Measurements from ENCODE around the gene SYTL2. TPM values are rescaled to one million over a fixed set of nuclear protein-coding genes. Genes with fewer than 3 reads are reported as not detected.

SYTL2 gene
- polyA plus RNA-seq, 1 donor = 69.7 TPM

DNA sequence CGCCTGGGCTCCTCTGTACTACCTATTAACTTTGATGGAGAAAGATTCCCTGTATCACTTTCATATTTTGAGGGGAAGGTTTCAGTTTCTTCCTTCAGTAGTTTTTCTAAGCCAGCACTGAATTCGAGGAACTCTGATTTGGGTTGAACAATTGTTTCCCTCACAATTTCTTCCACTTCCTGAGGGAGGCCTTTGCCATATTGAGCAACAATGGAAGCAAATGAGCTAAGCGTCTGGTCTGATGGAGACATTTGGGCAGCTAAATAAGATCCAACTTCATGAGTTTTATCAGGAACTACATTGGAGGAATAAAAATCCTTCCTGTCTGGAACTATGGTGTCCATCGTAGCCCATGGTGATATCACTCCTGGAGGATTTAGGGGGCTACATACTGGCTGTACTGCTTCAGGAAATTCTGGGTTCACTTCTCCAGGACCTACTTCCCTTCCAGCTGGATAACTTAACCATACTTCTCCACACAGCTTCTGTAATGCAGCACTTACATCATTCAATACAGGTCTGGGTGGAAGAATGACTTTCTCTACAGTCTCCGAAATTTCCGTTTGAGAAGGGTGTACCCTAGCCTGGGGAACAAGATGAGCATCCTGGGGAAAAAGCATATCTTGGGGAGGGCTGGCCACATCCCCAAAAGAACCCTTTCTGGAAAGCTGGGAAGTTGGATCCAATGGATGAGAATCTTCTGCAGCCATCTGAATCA, 86.0 kb downstream of the SYTL2 start:
- no peak for DNase-seq

GRCh38 chr11:85723088-85723487, 87.9 kb downstream of the SYTL2 start:
- no peak for DNase-seq

GRCh38 chr11:85721191-85721590, 89.8 kb downstream of the SYTL2 start:
- DNase-seq = no peak

DNA sequence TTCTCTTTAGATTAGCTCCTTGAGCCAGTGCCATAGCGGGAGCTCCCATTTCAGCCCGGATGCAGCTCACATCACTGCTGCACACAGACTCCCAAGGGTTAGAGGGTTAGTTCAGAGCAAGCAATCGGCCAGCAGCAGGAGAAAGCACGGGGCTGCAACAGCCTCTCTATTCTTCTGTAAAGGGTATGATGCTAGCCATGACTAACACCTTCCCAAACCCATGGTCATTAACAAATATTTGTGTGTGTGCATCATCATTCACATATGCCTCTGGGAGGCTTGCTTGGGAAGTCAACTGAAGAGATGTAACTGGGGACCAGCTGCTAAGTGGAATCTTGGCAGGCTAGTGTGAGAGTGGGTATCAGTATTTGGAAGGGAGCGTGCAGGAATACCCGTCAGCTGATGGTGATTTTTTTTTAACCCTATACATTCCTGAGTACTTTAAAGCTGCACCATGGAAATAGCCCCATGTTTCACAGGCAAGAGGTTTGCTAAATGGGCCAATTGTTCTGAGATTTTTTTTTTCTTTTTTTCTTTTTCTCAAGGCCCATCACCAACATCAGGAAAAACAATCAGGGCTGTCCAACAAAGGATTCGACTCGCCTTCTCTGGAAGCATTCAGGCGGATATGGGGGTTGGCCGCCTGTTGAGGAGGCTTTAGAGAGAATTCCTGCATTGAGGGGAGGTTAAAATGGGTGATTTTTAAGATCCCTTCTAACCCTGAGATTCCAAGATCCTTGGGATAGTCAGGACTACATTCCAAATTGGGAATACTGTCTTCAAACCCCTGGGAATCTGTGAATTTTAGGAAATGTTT, 91.7 kb downstream of the SYTL2 start:
- peak; percentile 62 for DNase-seq

DNA sequence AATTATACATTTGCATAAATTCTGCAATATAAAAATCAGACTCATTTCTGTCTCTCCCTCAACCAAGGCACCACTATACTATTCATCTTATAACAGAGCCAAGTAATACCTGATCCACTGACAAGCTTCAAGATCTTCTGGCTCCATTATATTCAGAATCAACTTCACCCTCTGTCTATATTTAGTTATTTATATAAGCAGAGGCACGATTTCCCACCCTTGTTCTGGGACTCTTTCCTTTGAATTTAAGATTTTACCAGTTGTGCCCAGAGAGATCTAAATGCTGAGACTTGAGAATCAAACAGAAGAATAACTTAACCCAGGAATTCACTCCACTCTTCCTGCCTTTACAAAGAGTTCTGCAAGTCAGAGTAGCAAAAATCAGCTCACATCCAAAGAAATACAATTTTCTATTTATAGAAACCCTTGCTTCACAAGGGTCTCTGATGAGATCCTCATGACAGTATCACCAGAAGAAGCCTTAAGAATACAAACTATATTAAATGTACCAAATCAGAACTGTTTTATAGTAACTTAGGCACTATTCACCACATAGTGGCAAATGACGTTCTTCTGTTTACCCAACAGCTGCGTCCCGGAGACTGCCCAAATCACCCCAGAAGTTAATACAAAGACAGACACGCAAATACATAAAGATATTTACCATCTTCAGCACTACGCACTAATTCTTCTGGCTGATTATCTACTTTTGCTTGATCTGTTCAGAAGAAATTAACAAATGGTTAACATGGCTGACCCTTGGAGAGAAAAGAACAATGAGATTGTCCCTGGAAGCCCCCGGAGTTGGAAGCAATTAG, 92.6 kb downstream of the SYTL2 start:
- DNase-seq = peak; percentile 24

- DNase-seq = no peak
Measured at GRCh38 chr11:85717429-85717828, 93.5 kb downstream of the SYTL2 start.

DNA sequence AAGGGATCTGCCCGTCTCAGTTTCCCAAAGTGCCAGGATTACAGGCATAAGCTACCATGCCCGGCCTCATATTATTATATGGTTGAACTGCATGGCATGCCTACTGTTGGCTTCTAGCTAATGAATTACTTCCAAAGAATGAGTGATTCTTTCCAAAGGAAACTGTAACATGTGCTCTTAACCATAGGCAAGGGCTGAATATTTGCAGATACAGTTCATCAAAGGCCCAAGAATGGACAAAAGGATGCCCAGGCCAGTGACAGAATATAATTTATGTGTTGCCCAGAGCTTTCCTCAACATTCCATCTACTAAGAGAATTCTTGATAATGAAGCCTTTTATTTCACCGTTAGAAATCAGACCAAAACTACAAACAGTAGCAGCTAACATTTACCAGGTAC, 98.0 kb downstream of the SYTL2 start:
- DNase-seq = no peak

GRCh38 chr11:85710917-85711316, 100.0 kb downstream of the SYTL2 start:
- no peak for DNase-seq

- DNase-seq = no peak
Measured at GRCh38 chr11:85709941-85710702, 100.8 kb downstream of the SYTL2 start.

DNA sequence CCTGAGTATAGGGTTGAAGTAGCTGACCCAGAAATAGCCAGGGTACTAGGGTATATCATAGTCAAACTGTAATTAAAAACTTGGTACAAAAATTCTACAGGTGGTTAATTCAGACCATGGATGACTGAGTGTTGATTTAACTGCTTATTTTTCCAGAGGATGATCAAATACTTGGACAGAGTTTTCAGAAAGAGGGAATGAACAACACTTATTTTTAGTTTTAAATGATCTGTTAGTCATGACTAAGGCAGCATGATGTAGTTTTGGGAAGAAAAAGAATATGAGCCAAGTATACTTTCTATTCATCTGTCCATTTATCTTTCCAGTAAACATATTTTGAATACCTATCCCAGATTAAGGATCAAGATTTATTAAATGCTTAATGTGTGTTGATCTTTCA, 105.1 kb downstream of the SYTL2 start:
- no peak for DNase-seq

- no peak for DNase-seq
Measured at GRCh38 chr11:85704967-85705366, 106.0 kb downstream of the SYTL2 start.

DNA sequence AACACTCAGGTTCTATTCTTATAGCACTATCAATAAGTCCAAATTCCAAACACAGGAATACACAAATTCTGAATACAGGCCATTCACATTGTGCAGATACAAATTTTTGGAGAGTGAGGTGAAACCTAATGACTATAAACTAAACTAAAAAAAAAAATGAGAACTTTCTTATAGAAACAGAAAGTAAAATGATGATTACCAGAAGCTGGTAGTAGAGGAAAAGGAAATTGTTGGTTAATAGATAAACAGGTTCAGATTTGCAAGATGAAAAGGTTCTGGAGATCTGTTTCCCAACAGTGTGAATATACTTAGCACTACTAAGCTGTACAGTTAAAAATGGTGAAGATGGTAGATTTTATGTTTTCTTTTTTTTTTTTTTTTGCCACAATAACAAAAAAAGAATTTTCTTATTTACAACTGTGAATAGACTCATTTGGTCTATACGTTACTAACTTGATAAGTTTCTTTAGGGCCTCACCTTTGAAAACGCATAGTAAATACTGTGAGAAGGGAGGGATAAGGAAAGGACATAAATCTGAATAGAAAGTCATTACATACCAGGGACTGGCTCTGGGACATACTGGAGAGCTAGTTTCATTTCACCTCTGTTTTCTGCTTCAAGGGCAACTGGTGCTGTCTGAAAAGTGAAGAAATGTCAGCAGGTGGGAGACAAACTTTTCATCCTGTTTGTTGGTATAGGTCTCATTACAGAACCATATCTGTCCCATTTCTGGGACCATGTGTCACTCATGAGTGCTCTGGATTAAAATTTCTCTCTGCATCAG, 110.8 kb downstream of the SYTL2 start:
- no peak for DNase-seq

DNA sequence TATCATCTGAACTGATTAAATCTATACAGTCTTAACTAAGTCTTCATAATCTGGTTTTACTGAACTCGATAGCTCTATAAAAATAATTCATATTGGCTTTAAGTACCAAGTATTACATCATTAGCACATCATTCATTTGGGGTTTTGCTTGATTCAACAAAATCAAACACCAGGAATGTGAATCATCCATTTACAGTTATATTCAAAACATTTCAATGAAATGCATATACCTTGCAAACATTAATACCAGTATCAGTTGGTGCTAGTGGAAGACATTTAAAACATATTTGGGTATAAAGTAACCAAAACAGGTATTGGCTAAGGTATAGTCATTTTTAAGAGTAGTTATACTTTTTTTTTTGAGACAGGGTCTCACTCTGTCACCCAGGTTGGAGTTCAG, 112.7 kb downstream of the SYTL2 start:
- DNase-seq = no peak

- no peak for DNase-seq
Measured at GRCh38 chr11:85697747-85698146, 113.2 kb downstream of the SYTL2 start.

DNA sequence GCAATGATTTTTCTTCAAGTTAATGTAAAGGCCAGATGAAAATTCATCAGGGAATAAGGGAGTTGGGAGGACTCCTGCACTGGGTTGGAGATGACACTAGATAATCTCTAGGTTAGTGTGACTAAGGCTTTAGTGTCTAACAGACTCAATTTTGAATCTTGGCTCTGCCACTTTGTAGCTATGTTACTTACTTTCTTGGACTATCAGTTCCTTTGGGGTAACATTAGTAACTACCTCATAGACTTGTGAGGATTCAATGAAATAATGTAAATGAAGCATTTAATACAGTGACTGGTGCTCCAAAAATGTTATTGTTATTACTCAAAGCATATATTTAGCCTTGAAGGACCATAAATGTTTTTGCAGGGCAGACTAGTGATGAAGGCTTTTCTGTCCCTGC, 115.4 kb downstream of the SYTL2 start:
- no peak for DNase-seq

DNA sequence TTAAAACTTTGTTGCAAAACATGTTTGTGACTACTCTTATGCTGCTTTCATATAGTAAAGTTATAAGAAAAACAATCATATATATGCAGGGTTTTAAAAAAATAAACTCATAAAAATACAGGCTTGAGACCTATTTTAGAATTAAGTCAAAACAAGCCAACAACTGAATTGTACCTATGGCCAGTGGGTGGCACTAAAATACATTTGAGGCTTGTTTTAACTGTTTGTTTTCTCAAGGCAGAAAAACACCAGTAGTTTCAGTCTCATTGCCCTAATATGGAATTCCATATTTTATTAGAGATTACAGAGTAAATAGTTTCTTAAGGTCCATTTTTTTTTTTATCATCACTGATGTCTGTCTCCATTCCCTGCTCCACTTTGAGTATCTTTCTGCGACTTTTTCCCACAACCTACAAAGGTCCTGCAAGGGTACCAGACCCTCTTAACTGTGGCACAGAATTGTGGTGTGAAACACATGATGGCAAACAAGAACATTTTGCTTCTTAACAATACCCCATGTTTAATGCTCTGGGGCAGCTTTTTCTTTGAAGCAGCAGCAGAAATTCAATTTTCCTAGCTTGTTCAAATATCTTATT, 116.5 kb downstream of the SYTL2 start:
- no peak for DNase-seq

DNA sequence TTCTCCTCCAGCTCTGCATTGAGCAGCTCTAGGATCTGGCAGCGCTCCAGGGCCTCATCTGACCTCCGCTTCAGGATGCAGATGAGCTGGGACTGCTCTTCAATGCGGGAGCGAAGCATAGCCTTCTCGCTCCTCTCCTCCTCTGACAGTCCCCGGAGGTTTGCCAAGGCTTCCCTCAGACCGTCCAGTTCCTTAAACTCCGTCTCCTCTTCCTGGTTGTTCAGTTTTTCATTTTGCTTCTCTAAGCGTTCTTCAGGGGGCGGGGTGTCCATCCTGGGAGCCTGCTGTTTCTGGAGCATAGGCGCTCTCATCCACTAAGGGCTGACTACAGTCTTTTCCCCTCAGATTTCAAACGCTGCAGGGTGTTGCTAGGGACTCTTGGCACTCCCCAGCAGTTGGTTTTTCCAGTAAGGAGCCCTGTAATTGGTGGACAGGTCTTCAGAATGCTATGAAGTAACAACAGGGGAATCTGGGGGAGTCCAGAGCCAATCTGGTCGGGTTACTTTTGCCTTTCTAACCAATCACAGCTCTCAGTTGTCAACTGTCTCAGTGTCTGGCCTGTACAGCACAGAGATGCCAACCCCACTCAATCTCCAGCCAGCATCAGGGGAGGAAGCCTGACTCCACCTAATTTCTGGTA, 125.0 kb downstream of the SYTL2 start, which contains the start of gene CCDC89:
TSS of gene CCDC89 (minus strand) at position 376 of the 640 bp plus-strand sequence. CDS start at position 311, 65 bp downstream.
- peak; percentile 91 for DNase-seq

DNA sequence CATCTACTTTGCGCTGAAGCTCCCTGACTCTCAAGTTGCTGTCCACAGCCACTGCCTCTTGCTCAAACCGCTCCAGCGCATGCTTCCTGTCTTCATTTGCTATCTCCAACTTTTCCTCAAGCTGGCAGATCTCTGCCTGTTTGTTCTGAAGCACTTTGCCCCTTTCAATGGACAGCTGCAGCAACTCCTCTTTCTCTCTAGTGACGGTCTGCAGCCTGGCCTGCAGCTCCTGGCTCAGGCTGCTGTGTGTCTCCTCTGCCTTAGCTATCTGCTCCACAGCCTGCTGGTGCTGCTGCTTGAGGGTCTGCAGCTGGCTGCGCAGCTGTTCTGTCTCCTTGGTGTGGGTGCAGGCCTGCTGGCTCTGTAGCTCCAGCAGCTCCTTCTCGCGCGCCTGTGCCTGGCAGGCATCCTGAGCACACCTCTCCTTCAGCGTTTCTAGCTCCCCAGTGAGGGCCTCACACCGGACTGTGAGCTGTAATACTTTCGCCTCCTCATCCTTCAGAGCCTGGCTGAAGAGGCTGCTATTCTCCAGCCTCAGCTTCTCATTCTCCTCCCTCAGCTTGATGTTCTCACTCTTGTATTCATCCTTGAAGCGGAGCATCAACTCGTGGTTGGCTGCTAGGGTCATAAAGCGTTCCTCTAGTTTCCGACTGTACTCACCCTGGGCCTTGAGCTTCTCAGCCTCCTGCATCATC, 125.7 kb downstream of the SYTL2 start:
- peak; percentile 54 for DNase-seq

Measured in hindlimb muscle (tissue), 1 donor.